BLaER1 treated with 17β-estradiol and CSF1 and Interleukin-3, amounts not matched to agents 10 nM and 100 nM (cell line): ENCODE measurements around the gene SMAD5.

ENCODE experiments used
- H3K27ac ChIP-seq, 11 experiments: shearing (Covaris generic); formaldehyde crosslinking; 2 replicates each; pipeline ENCODE4 v1.8.1; 2022
- H3K27me3 ChIP-seq, 11 experiments: shearing (Covaris generic); formaldehyde crosslinking; 2 replicates each; pipeline ENCODE4 v1.8.1; 2022
- H3K36me3 ChIP-seq, 11 experiments: shearing (Covaris generic); formaldehyde crosslinking; 2 replicates each; pipeline ENCODE4 v1.8.1; 2022
- H3K4me1 ChIP-seq, 10 experiments: shearing (Covaris generic); formaldehyde crosslinking; 2 replicates each; pipeline ENCODE4 v1.8.1; 2022
- H3K4me2 ChIP-seq, 11 experiments: shearing (Covaris generic); formaldehyde crosslinking; 2 replicates each; pipeline ENCODE4 v1.8.1; 2022
- H3K4me3 ChIP-seq, 10 experiments: shearing (Covaris generic); formaldehyde crosslinking; 2 replicates each; pipeline ENCODE4 v1.8.1; 2022
- H3K9ac ChIP-seq, 11 experiments: shearing (Covaris generic); formaldehyde crosslinking; 2 replicates each; pipeline ENCODE4 v1.8.1; 2022
- H3K9me3 ChIP-seq, 11 experiments: shearing (Covaris generic); formaldehyde crosslinking; replicated peaks in 1 of 11; 2 replicates each; pipeline ENCODE4 v1.8.1; 2022
- H4K20me1 ChIP-seq, 11 experiments: shearing (Covaris generic); formaldehyde crosslinking; 2 replicates each; pipeline ENCODE4 v1.8.1; 2022
- Cebpa-rat ChIP-seq, 11 experiments: shearing (Covaris generic); IDR thresholded peaks; 2 replicates each; pipeline ENCODE4 v1.8.1; 2022

SMAD5 gene

GRCh38 chr5:136210259-136210658 is 77.6 kb downstream of the SMAD5 start:
- Histone ChIP-seq H3K9ac (no peak overlapping the region), H3K27ac (no peak overlapping the region), H3K4me2 (no peak overlapping the region), H3K27me3 (no peaks in the 10 kb centered on the region), H3K4me3 (no peak overlapping the region), H4K20me1 (no peaks in the 10 kb centered on the region; a peak in 2 of 22 replicates), H3K36me3 (no peaks in the 10 kb centered on the region), H3K9me3 (peaks cover 4 to 11% (median 7%) of the 10 kb centered on the region in 11 experiments; a peak in 15 of 22 replicates), H3K4me1 (peaks cover 14 to 26% (median 18%) of the 10 kb centered on the region in 10 experiments)
- TF ChIP-seq Cebpa-rat (IDR thresholded peaks at IDR 0.05), result no peak

GRCh38 chr5:136211282-136212040 is 78.8 kb downstream of the SMAD5 start:
- Histone ChIP-seq H3K9ac (no peak overlapping the region), H3K27me3 (no peaks in the 10 kb centered on the region), H3K9me3 (no peaks in the 10 kb centered on the region), H3K36me3 (no peaks in the 10 kb centered on the region), H3K4me2 (no peak overlapping the region), H3K4me3 (no peak overlapping the region), H3K27ac (no peak overlapping the region), H4K20me1 (no peaks in the 10 kb centered on the region; a peak in 2 of 22 replicates), H3K4me1 (peaks cover 3 to 16% (median 12%) of the 10 kb centered on the region in 10 experiments; a peak in 19 of 20 replicates)
- no peak for TF ChIP-seq Cebpa-rat (IDR thresholded peaks at IDR 0.05)

GRCh38 chr5:136212252-136212721 is 79.6 kb downstream of the SMAD5 start:
- Histone ChIP-seq H3K9ac (no peak overlapping the region), H3K9me3 (no peaks in the 10 kb centered on the region), H4K20me1 (no peaks in the 10 kb centered on the region; a peak in 2 of 22 replicates), H3K36me3 (no peaks in the 10 kb centered on the region), H3K4me3 (no peak overlapping the region), H3K4me2 (no peak overlapping the region), H3K4me1 (peaks cover 0 to 16% (median 9%) of the 10 kb centered on the region in 10 experiments; a peak in 12 of 20 replicates), H3K27me3 (no peaks in the 10 kb centered on the region), H3K27ac (no peak overlapping the region)
- TF ChIP-seq Cebpa-rat (IDR thresholded peaks at IDR 0.05), result no peak

- TF ChIP-seq Cebpa-rat (IDR thresholded peaks at IDR 0.05), result no peak
- H3K4me3 ChIP-seq, result no peak overlapping the region
- H3K9me3 ChIP-seq, result peaks cover 0 to 2% (median under 1%) of the 10 kb centered on the region in 11 experiments; a peak in 7 of 22 replicates
- no peak overlapping the region for H3K4me2 ChIP-seq
- H3K36me3 ChIP-seq, result no peaks in the 10 kb centered on the region
- H3K9ac ChIP-seq, result no peak overlapping the region
- no peaks in the 10 kb centered on the region; a peak in 2 of 22 replicates for H4K20me1 ChIP-seq
- no peak overlapping the region for H3K27ac ChIP-seq
- peaks cover 0 to 9% (median 4%) of the 10 kb centered on the region in 10 experiments; a peak in 11 of 20 replicates for H3K4me1 ChIP-seq
- no peaks in the 10 kb centered on the region for H3K27me3 ChIP-seq
These were observed 81.4 kb downstream of the SMAD5 start for GRCh38 chr5:136213919-136214493.

GRCh38 chr5:136215812-136216211 is 83.2 kb downstream of the SMAD5 start:
- Histone ChIP-seq H3K4me3 (no peak overlapping the region), H3K9me3 (peaks cover 13 to 20% (median 18%) of the 10 kb centered on the region in 11 experiments; a peak in 21 of 22 replicates), H3K27me3 (no peaks in the 10 kb centered on the region), H3K4me1 (peaks cover 0 to 4% (median 0%) of the 10 kb centered on the region in 10 experiments; a peak in 1 of 20 replicates), H3K27ac (no peak overlapping the region), H3K36me3 (no peaks in the 10 kb centered on the region), H3K9ac (no peak overlapping the region), H3K4me2 (no peak overlapping the region), H4K20me1 (no peaks in the 10 kb centered on the region; a peak in 2 of 22 replicates)
- no peak for TF ChIP-seq Cebpa-rat (IDR thresholded peaks at IDR 0.05)

GRCh38 chr5:136216230-136216629 is 83.6 kb downstream of the SMAD5 start:
- no peak for TF ChIP-seq Cebpa-rat (IDR thresholded peaks at IDR 0.05)
- no peaks in the 10 kb centered on the region; a peak in 2 of 22 replicates for H4K20me1 ChIP-seq
- no peak overlapping the region for H3K27ac ChIP-seq
- H3K4me3 ChIP-seq, result no peak overlapping the region
- no peaks in the 10 kb centered on the region for H3K27me3 ChIP-seq
- H3K4me1 ChIP-seq, result peaks cover 0 to 4% (median 0%) of the 10 kb centered on the region in 10 experiments; a peak in 1 of 20 replicates
- no peaks in the 10 kb centered on the region for H3K36me3 ChIP-seq
- peaks cover 17 to 24% (median 23%) of the 10 kb centered on the region in 11 experiments for H3K9me3 ChIP-seq
- H3K4me2 ChIP-seq, result no peak overlapping the region
- H3K9ac ChIP-seq, result no peak overlapping the region

- Histone ChIP-seq H3K4me3 (no peak overlapping the region), H4K20me1 (no peaks in the 10 kb centered on the region), H3K27ac (no peak overlapping the region), H3K4me1 (no peaks in the 10 kb centered on the region), H3K36me3 (no peaks in the 10 kb centered on the region), H3K9me3 (peaks cover 20 to 39% (median 29%) of the 10 kb centered on the region in 11 experiments), H3K9ac (no peak overlapping the region), H3K27me3 (no peaks in the 10 kb centered on the region), H3K4me2 (no peak overlapping the region)
- TF ChIP-seq Cebpa-rat (IDR thresholded peaks at IDR 0.05), result no peak
These were observed 88.7 kb downstream of the SMAD5 start for GRCh38 chr5:136221340-136221739.

GRCh38 chr5:136222580-136223235 is 90.1 kb downstream of the SMAD5 start:
- Histone ChIP-seq H3K4me2 (no peak overlapping the region), H3K27ac (no peak overlapping the region)
- no peak for TF ChIP-seq Cebpa-rat (IDR thresholded peaks at IDR 0.05)

GRCh38 chr5:136225796-136226195 is 93.2 kb downstream of the SMAD5 start:
- no peak overlapping the region for H3K4me2 ChIP-seq
- H3K36me3 ChIP-seq, result no peaks in the 10 kb centered on the region
- no peak overlapping the region for H3K9ac ChIP-seq
- no peak for TF ChIP-seq Cebpa-rat (IDR thresholded peaks at IDR 0.05)
- H3K4me3 ChIP-seq, result no peak overlapping the region
- peaks cover 6 to 22% (median 10%) of the 10 kb centered on the region in 11 experiments; a peak in 18 of 22 replicates for H3K9me3 ChIP-seq
- H3K27ac ChIP-seq, result no peak overlapping the region
- no peaks in the 10 kb centered on the region for H3K4me1 ChIP-seq
- H3K27me3 ChIP-seq, result no peaks in the 10 kb centered on the region
- no peaks in the 10 kb centered on the region for H4K20me1 ChIP-seq

More at GRCh38 chr5:136222580-136223235, 90.1 kb downstream of the SMAD5 start:
- Histone ChIP-seq H3K27me3 (no peaks in the 10 kb centered on the region), H3K4me1 (no peaks in the 10 kb centered on the region), H3K9me3 (peaks cover 20 to 39% (median 29%) of the 10 kb centered on the region in 11 experiments), H3K9ac (no peak overlapping the region), H4K20me1 (no peaks in the 10 kb centered on the region), H3K4me3 (no peak overlapping the region), H3K36me3 (no peaks in the 10 kb centered on the region)
